Natural killer cell treated with Interleukin-12 subunit alpha and Interleukin-12 subunit beta and Interleukin-15 and Interleukin-18, amount 100 ng/mL, for 72 hours (primary cell): ENCODE results near the gene PXYLP1. TPM values are rescaled to one million over a fixed set of nuclear protein-coding genes. Genes with fewer than 3 reads are reported as not detected.

Experiments used
- ATAC-seq, 2 donors: fragments of 150-1000 bp; cut with Tn5 transposase in 1 of 2; sonication (Bioruptor Pico), chemical (Tn5 transposase) in 1 of 2; 2 replicates each; pipeline ENCODE4 v1.10.0; 2021
- DNase-seq: peaks from one replicate; pipeline ENCODE4 v3.0.0; 2022; ENCODE audit warnings: low spot score
- H3K27ac Mint-ChIP-seq, 2 donors: 1 replicate in 1 of 2; 2 replicates in 1 of 2; pipeline ENCODE4 v1.8.0; 2022; ENCODE audit warnings: mixed read lengths in 2 of 2, mild to moderate bottlenecking in 1 of 2, moderate library complexity in 1 of 2
- H3K27me3 Mint-ChIP-seq, 2 donors: 1 replicate in 1 of 2; 2 replicates in 1 of 2; pipeline ENCODE4 v1.8.0; 2022; ENCODE audit warnings: mixed read lengths in 2 of 2
- H3K36me3 Mint-ChIP-seq: one replicate; pipeline ENCODE4 v1.8.0; 2022; ENCODE audit warnings: mixed read lengths
- H3K4me1 Mint-ChIP-seq, 2 donors: 1 replicate in 1 of 2; 2 replicates in 1 of 2; pipeline ENCODE4 v1.8.0; 2022; ENCODE audit warnings: low read depth in 2 of 2, mixed read lengths in 2 of 2, mild to moderate bottlenecking in 1 of 2
- H3K4me3 Mint-ChIP-seq: one replicate; pipeline ENCODE4 v1.8.0; 2022; ENCODE audit warnings: mixed read lengths
- H3K9me3 Mint-ChIP-seq: 2 replicates; pipeline ENCODE4 v1.8.0; 2022; ENCODE audit warnings: mixed read lengths
- total RNA-seq, 2 donors: library from RNA; stranded (reverse); gene quantifications; one replicate each; pipeline ENCODE4 v1.2.3, GENCODE V29; 2022

The PXYLP1 gene
- total RNA-seq, 2 donors from 2014 or later: 6.3 to 15.2 TPM

- no peak overlapping the region for H3K27ac Mint-ChIP-seq
- ATAC-seq: no peak
- H3K4me3 Mint-ChIP-seq: no peak overlapping the region
- H3K27me3 Mint-ChIP-seq: peaks cover 13 to 33% of the 10 kb centered on the region in 2 donors
- H3K36me3 Mint-ChIP-seq: no peaks in the 10 kb centered on the region
- no peaks in the 10 kb centered on the region for H3K9me3 Mint-ChIP-seq
- DNase-seq: no peak
- no peaks in the 10 kb centered on the region for H3K4me1 Mint-ChIP-seq
Measured at GRCh38 chr3:141341536-141341935, 109.9 kb downstream of the PXYLP1 start.

GRCh38 chr3:141342386-141342785, 110.8 kb downstream of the PXYLP1 start:
- ATAC-seq: no peak
- H3K27ac Mint-ChIP-seq: no peak overlapping the region
- no peak overlapping the region for H3K4me3 Mint-ChIP-seq

GRCh38 chr3:141343077-141343476, 111.5 kb downstream of the PXYLP1 start:
- Mint-ChIP-seq H3K9me3 (no peaks in the 10 kb centered on the region), H3K27ac (no peak overlapping the region), H3K27me3 (peaks cover 13 to 32% of the 10 kb centered on the region in 2 donors), H3K36me3 (no peaks in the 10 kb centered on the region), H3K4me1 (no peaks in the 10 kb centered on the region), H3K4me3 (no peak overlapping the region)
- no peak for DNase-seq
- no peak for ATAC-seq

More at GRCh38 chr3:141342386-141342785, 110.8 kb downstream of the PXYLP1 start:
- Mint-ChIP-seq H3K36me3 (no peaks in the 10 kb centered on the region), H3K9me3 (no peaks in the 10 kb centered on the region), H3K4me1 (no peaks in the 10 kb centered on the region), H3K27me3 (peaks cover 13 to 33% of the 10 kb centered on the region in 2 donors)
- no peak for DNase-seq

- Mint-ChIP-seq H3K27me3 (peaks cover 13 to 24% of the 10 kb centered on the region in 2 donors), H3K4me3 (no peak overlapping the region), H3K9me3 (no peaks in the 10 kb centered on the region), H3K4me1 (no peaks in the 10 kb centered on the region), H3K27ac (no peak overlapping the region), H3K36me3 (no peaks in the 10 kb centered on the region)
- no peak for DNase-seq
- ATAC-seq: no peak
Measured at GRCh38 chr3:141343865-141344271, 112.2 kb downstream of the PXYLP1 start.

Other genes with a start within 250 kb of the PXYLP1 start
- gene SPSB4, start 180.5 kb upstream of the PXYLP1 start, total RNA-seq: not detected
- 10 to 100 TPM; 24.5 to 29.5 TPM for gene ZBTB38, start 136.7 kb downstream of the PXYLP1 start, total RNA-seq